Esophagus muscularis mucosa (tissue), 4 donors: ENCODE measurements around the gene GNA15. TPM values are rescaled to one million over a fixed set of nuclear protein-coding genes. Genes with fewer than 3 reads are reported as not detected.

Source experiments
- DNase-seq: peaks from one replicate; pipeline ENCODE4 v3.0.0-alpha.2; 2017; ENCODE audit errors: extremely low spot score
- H3K27ac ChIP-seq, 4 donors: fragments of 200-600 bp; sonication (generic); replicated peaks in 1 of 4; 1 replicate in 3 of 4; 2 replicates in 1 of 4; pipeline ENCODE4 v1.5.1; 2016 to 2019; ENCODE audit warnings: mild to moderate bottlenecking in 1 of 4
- H3K27me3 ChIP-seq, 4 donors: fragments of 200-600 bp; sonication (generic); one replicate each; pipeline versions ENCODE4 v1.5.1 to v1.6.0; 2016 to 2019
- H3K36me3 ChIP-seq, 4 donors: fragments of 200-600 bp; sonication (generic); one replicate each; pipeline ENCODE4 v1.5.1; 2016 to 2019
- H3K4me1 ChIP-seq, 4 donors: fragments of 200-600 bp; sonication (generic); one replicate each; pipeline ENCODE4 v1.5.1; 2016 to 2019
- H3K4me3 ChIP-seq, 4 donors: fragments of 200-600 bp; sonication (generic); 1 replicate in 2 of 4; 2 replicates in 2 of 4; pipeline ENCODE4 v1.5.1; 2016 to 2019; ENCODE audit warnings: mild to moderate bottlenecking in 4 of 4, moderate library complexity in 1 of 4
- H3K9me3 ChIP-seq, 4 donors: fragments of 200-600 bp; sonication (generic); 1 replicate in 3 of 4; 2 replicates in 1 of 4; pipeline ENCODE4 v1.5.1; 2016 to 2019
- CTCF ChIP-seq, 3 experiments: fragments of 200-600 bp in 2 of 3; fragments of 450-650 bp in 1 of 3; sonication (generic) in 2 of 3; IDR thresholded peaks; one replicate each; pipeline ENCODE4 v1.5.1; 2017 to 2019; ENCODE audit warnings: antibody characterized with exemption in 3 of 3, mild to moderate bottlenecking in 2 of 3, moderate library complexity in 1 of 3
- EP300 ChIP-seq: sonication (generic); formaldehyde crosslinking; IDR thresholded peaks from one replicate; pipeline ENCODE4 v1.6.1; 2017; ENCODE audit warnings: antibody characterized with exemption
- POLR2A ChIP-seq: fragments of 450-650 bp; IDR thresholded peaks from one replicate; pipeline ENCODE4 v1.6.1; 2017; ENCODE audit warnings: antibody characterized with exemption, moderate library complexity, mild to moderate bottlenecking, low read depth
- POLR2AphosphoS5 ChIP-seq, 2 donors: sonication (generic); formaldehyde crosslinking; IDR thresholded peaks; one replicate each; pipeline ENCODE4 v1.6.1; 2017; ENCODE audit warnings: antibody characterized with exemption in 2 of 2
- WGBS: methylation state at CpG from one replicate; pipeline ENCODE4 v1.1.5; 2018; 5-methylcytosine and 5-hydroxymethylcytosine counted together
- intact Hi-C: fragments of 100-400 bp; cut with DNase I; formaldehyde crosslinking; loops from one replicate; pipeline ENCODE4 v1.15.1; 2023
- total RNA-seq, 4 donors: library from RNA; depleted of rRNA; stranded (reverse); fragments of >200 nt; gene quantifications; one replicate each; pipeline versions ENCODE4 v1.1.0 to v1.2.1, GENCODE V29; 2016

Gene GNA15
- total RNA-seq, 4 donors from 2014 or later, result 4.3 to 13.8 (median 5.3) TPM

- Histone ChIP-seq H3K4me3 (peak overlapping the region; percentile 81 to 99 (median 98)), H3K4me1 (peaks cover 54 to 65% (median 64%) of the 10 kb centered on the region in 4 donors), H3K9me3 (no peaks in the 10 kb centered on the region), H3K27me3 (no peaks in the 10 kb centered on the region), H3K36me3 (no peaks in the 10 kb centered on the region), H3K27ac (peak overlapping the region; percentile 82 to 88 (median 83))
- intact Hi-C loops, result no loop called here
- no peak for DNase-seq
- 7% methylated on average over 24 of the region's 31 CpGs for whole genome bisulfite sequencing
- no peak for TF ChIP-seq POLR2A
- no peak for TF ChIP-seq CTCF (IDR thresholded peaks at IDR 0.05)
- peak in 1 of 2 donors; percentile 18 for TF ChIP-seq POLR2AphosphoS5 (IDR thresholded peaks at IDR 0.05)
- no peak for TF ChIP-seq EP300
Measured at GRCh38 chr19:3095441-3096191, 40.2 kb upstream of the GNA15 start.

DNA sequence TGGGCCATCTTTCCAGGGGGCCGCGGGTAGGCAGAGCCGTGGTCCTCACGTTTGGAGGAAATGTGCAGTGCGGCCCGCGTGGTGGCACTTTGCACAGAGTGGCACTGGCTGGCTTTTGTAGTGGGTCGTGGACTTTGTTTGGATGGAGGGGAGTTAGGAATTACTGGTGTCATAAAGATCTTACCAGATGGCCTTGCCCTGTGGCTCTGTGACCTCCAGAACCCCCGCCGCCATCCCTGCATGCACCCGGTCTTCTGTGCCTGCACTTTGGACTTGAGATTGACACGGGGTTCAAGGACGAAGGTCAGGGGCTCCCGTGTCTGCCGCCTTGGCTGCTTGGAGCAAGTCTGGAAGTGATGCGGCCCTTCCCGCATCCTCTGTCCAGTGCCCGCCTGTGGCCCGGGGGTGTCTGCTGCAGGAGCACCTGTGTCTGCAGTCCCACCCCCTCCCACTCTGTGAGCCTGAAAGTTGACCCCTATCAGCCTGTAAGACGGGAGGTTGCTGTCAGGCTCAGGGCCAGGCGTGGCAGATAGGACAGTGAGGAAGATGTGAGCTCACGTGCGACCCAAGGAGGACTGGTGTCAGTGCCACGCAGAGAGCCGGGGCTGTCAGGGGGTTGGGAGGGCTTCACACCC lies 39.4 kb upstream of the GNA15 start:
- intact Hi-C loops, result no loop called here
- Histone ChIP-seq H3K27me3 (no peaks in the 10 kb centered on the region), H3K4me3 (peak overlapping the region; percentile 81 to 99 (median 98)), H3K27ac (peak overlapping the region; percentile 82 to 88 (median 83)), H3K4me1 (peaks cover 62 to 73% (median 72%) of the 10 kb centered on the region in 4 donors), H3K36me3 (no peaks in the 10 kb centered on the region), H3K9me3 (no peaks in the 10 kb centered on the region)
- no peak for TF ChIP-seq POLR2A
- TF ChIP-seq EP300, result no peak
- TF ChIP-seq CTCF (IDR thresholded peaks at IDR 0.05), result no peak
- no peak for TF ChIP-seq POLR2AphosphoS5 (IDR thresholded peaks at IDR 0.05)
- 37% methylated on average over 16 of the region's 25 CpGs for WGBS
- DNase-seq, result no peak

DNA sequence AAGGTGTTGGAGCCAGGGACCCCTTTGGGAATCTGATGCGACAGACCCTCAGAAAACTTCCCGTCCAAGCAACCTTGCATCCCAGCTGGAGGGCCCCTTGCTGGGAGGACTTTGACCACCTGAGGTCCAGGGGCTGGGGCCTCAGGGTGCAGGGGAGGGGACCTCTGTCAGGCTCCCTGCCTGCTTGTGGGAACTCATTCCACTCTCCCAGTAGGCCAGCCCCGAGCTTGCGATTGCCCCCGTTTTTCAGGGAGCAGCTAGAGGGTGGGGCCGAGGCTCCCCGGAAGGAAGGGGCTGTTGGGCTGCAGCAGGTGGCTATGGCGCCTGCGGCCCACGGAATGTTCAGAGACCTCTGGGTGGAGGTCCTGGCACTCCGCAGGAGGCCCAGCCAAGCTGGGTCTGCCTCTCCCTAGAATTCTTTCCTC lies 38.9 kb upstream of the GNA15 start:
- TF ChIP-seq CTCF (IDR thresholded peaks at IDR 0.05) (no peak), POLR2A (no peak)
- no peaks in the 10 kb centered on the region for H3K9me3 ChIP-seq
- intact Hi-C loops, result no loop called here
- 49% methylated on average over 11 of the region's 11 CpGs for WGBS
- no peaks in the 10 kb centered on the region for H3K36me3 ChIP-seq
- H3K4me3 ChIP-seq, result peak overlapping the region; percentile 81 to 99 (median 98)
- H3K27ac ChIP-seq, result peak overlapping the region; percentile 82 to 88 (median 83)
- peaks cover 67 to 78% (median 77%) of the 10 kb centered on the region in 4 donors for H3K4me1 ChIP-seq
- H3K27me3 ChIP-seq, result no peaks in the 10 kb centered on the region
- no peak for DNase-seq

DNA sequence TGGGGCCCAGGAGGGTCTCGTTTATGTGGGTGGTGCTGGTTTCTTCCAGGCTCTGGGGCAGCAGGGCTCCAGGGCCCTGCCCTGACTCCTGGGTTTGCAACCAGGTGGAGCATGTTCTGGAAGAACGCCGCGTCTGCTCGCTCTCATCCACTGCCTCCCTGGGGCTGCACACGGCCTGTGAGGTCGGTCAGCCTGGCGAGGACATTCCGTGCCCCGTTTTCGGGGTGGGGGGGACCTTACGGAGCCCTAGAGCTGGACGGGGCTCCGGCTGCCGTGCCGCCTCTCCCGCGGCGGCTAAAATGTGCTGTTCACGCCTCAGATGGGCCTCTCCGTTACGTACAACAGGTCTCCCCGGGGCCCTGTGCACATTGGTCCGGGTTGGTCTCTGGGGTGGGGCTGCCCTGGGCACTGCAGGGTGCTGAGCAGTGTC lies 38.4 kb upstream of the GNA15 start:
- TF ChIP-seq POLR2AphosphoS5 (IDR thresholded peaks at IDR 0.05) (peak; percentile 27 to 66), EP300 (no peak)
- Histone ChIP-seq H3K36me3 (no peaks in the 10 kb centered on the region), H3K27me3 (no peaks in the 10 kb centered on the region), H3K4me3 (peak overlapping the region; percentile 81 to 99 (median 98)), H3K27ac (peak overlapping the region; percentile 82 to 88 (median 83)), H3K9me3 (no peaks in the 10 kb centered on the region), H3K4me1 (peaks cover 73 to 83% (median 82%) of the 10 kb centered on the region in 4 donors)
- DNase-seq, result no peak
- intact Hi-C loops, result no loop called here
- WGBS, result 48% methylated on average over 11 of the region's 24 CpGs

- intact Hi-C loops, result no loop called here
- H3K9me3 ChIP-seq, result no peaks in the 10 kb centered on the region
- no peak for DNase-seq
- no peak for TF ChIP-seq CTCF (IDR thresholded peaks at IDR 0.05)
- no peaks in the 10 kb centered on the region for H3K36me3 ChIP-seq
- H3K4me1 ChIP-seq, result peaks cover 79 to 90% (median 89%) of the 10 kb centered on the region in 4 donors
- H3K27ac ChIP-seq, result peak overlapping the region; percentile 82 to 88 (median 83)
- H3K27me3 ChIP-seq, result no peaks in the 10 kb centered on the region
- H3K4me3 ChIP-seq, result peak overlapping the region; percentile 81 to 99 (median 98)
- WGBS, result 72% methylated on average over 17 of the region's 18 CpGs
Measured at GRCh38 chr19:3098141-3098514, 37.7 kb upstream of the GNA15 start.
